Measurements from ENCODE around the gene DNAJC5. TPM values are rescaled to one million over a fixed set of nuclear protein-coding genes. Genes with fewer than 3 reads are reported as not detected.
A peak's percentile ranks its signal among the peaks of the same experiment; 100 is the strongest.

DNAJC5 gene
- total and polyA plus RNA-seq, 4 donors: 25.1 to 64.5 (median 37.3) TPM

DNA sequence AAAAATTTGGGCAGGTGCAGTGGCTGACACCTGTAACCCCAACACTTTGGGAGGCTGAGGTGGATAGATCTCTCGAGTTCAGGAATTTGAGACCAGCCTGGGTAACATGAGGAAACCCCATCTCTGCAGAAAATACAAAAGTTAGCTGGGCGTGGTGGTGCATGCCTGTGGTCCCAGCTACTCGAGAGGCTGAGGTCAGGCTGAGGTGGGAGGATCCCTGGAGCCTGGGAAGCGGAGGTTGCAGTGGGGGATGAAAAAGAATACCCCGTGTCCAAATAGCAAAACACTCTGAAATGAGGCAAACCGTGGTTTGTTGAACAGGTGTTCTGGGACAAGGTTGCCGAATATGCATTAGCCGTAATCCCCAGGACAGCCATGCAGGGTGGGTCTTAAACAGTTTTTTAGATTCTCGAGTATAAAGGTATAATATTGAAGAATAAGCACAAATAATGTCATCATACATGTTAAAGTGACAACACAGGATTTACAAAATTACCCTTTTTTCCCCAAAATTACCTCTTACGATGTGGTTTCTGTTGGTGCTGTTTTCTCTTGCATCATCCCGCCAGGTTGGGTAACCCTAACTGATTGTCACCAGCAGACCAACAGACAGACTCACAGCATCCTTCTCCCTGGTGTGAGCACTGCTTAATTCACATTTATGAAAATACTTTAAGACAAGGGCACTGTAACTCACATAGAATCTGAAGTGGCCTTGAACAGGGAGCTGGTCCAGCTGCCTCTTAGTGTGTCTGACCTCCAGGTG, 9.1 kb downstream of the DNAJC5 start:
- Histone ChIP-seq H3K27ac (ENCODE audit: low read depth in 1 of 2, low read length in 1 of 2) (no peak overlapping the region), H3K4me1 (ENCODE audit: control insufficient read depth in 5 of 5, insufficient read depth in 5 of 5, low read length in 5 of 5) (peaks cover 0 to 7% (median 0%) of the 10 kb centered on the region in 5 donors), H3K4me3 (no peak overlapping the region)

DNA sequence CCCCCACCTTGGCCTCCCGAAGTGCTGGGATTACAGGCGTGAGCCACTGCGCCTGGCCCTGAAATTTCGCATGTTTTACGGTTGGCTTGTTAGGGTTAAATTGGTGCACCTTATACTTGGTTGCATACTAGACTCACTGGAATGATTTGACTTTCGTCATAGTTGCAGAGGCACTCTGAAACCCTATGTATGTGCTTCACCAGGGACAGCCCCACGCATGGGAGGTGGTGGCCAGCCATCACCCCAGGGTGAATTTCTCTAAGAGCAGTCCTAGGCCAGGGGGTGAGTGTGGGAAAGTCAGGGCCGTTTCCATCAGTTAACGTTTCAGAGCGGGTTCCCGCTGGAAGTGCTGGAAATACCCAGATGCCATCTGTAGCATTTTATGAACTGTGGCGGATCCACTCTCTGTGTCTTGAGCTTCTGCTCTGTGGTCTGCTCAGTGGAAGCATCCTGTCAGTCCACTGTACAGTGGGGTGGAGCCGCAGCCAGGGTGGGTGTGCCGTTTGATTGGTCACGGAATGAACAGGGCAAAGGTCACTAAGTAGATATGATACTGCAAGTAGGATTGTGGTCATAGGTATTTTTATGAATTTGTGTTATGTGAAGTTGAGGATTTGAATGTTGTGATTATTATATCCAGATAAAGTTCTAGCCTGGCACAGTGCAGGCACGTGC, 13.2 kb downstream of the DNAJC5 start:
- Histone ChIP-seq H3K36me3 (ENCODE audit: control insufficient read depth in 4 of 4, insufficient read depth in 4 of 4, low read length in 4 of 4) (peaks cover 0 to 2% (median 0%) of the 10 kb centered on the region in 4 donors), H3K27me3 (ENCODE audit: control insufficient read depth in 3 of 3, insufficient read depth in 3 of 3, low read length in 2 of 3) (no peaks in the 10 kb centered on the region), H3K27ac (ENCODE audit: low read depth in 1 of 2, low read length in 1 of 2) (no peak overlapping the region), H3K4me1 (ENCODE audit: control insufficient read depth in 5 of 5, insufficient read depth in 5 of 5, low read length in 5 of 5) (peaks cover 0 to 1% (median 0%) of the 10 kb centered on the region in 5 donors), H3K4me3 (no peak overlapping the region), H3K9ac (ENCODE audit: insufficient read depth in 1 of 2, low read length in 2 of 2) (no peak overlapping the region), H3K9me3 (ENCODE audit: control insufficient read depth in 4 of 4, insufficient read depth in 3 of 4, low read length in 3 of 4) (no peaks in the 10 kb centered on the region)
- TF ChIP-seq, protein P1, sequence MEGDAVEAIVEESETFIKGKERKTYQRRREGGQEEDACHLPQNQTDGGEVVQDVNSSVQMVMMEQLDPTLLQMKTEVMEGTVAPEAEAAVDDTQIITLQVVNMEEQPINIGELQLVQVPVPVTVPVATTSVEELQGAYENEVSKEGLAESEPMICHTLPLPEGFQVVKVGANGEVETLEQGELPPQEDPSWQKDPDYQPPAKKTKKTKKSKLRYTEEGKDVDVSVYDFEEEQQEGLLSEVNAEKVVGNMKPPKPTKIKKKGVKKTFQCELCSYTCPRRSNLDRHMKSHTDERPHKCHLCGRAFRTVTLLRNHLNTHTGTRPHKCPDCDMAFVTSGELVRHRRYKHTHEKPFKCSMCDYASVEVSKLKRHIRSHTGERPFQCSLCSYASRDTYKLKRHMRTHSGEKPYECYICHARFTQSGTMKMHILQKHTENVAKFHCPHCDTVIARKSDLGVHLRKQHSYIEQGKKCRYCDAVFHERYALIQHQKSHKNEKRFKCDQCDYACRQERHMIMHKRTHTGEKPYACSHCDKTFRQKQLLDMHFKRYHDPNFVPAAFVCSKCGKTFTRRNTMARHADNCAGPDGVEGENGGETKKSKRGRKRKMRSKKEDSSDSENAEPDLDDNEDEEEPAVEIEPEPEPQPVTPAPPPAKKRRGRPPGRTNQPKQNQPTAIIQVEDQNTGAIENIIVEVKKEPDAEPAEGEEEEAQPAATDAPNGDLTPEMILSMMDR (IDR thresholded peaks at IDR 0.05; ENCODE audit: control extremely low read depth, extremely low read depth): no peak
- ATAC-seq (ENCODE audit: insufficient read depth, low FRiP score) (no peak), DNase-seq (no peak)
- WGBS, 2 donors: 76 to 81% methylated on average over 16 of the region's 16 CpGs

More for the DNA sequence above, 9.1 kb downstream of the DNAJC5 start:
- TF ChIP-seq, protein P1 (IDR thresholded peaks at IDR 0.05; ENCODE audit: control extremely low read depth, extremely low read depth): no peak
- H3K9ac ChIP-seq (ENCODE audit: insufficient read depth in 1 of 2, low read length in 2 of 2): no peak overlapping the region
- H3K27me3 ChIP-seq (ENCODE audit: control insufficient read depth in 3 of 3, insufficient read depth in 3 of 3, low read length in 2 of 3): no peaks in the 10 kb centered on the region
- H3K9me3 ChIP-seq (ENCODE audit: control insufficient read depth in 4 of 4, insufficient read depth in 3 of 4, low read length in 3 of 4): no peaks in the 10 kb centered on the region
- no peak for DNase-seq
- no peak for ATAC-seq (ENCODE audit: insufficient read depth, low FRiP score)
- H3K36me3 ChIP-seq (ENCODE audit: control insufficient read depth in 4 of 4, insufficient read depth in 4 of 4, low read length in 4 of 4): peaks cover 0 to 7% (median 0%) of the 10 kb centered on the region in 4 donors
- 41 to 76% methylated on average over 11 of the region's 11 CpGs for WGBS, 2 donors

DNA sequence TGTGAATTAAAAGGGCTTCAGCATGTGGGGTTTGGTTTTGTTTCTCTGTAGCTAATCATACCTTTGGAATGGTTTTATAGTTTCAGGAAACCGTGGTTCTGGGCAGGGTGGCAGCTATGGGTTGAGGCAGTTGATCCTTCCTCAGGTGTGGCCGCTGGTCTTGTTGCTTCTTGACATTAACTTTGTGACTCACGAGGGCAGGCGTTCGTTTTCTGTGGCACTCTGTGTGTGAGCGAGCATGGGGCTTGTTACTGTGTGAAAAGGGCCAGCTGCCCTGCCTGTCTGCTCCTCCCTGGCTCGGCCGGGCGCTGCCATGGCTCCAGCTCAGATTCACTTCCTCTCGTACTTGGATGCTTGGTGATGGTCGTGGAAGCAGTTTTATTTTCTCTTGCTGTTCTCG, 16.2 kb downstream of the DNAJC5 start:
- ATAC-seq (ENCODE audit: insufficient read depth, low FRiP score): no peak
- no peak overlapping the region for H3K9ac ChIP-seq (ENCODE audit: insufficient read depth in 1 of 2, low read length in 2 of 2)
- H3K27me3 ChIP-seq (ENCODE audit: control insufficient read depth in 3 of 3, insufficient read depth in 3 of 3, low read length in 2 of 3): no peaks in the 10 kb centered on the region
- DNase-seq: peak in 1 of 3 donors; percentile 7
- H3K27ac ChIP-seq (ENCODE audit: low read depth in 1 of 2, low read length in 1 of 2): peak overlapping the region in 1 of 2 donors; percentile 36
- TF ChIP-seq, protein P1 (IDR thresholded peaks at IDR 0.05; ENCODE audit: control extremely low read depth, extremely low read depth): no peak
- WGBS, 2 donors: 45 to 51% methylated on average over 12 of the region's 12 CpGs
- H3K4me3 ChIP-seq: no peak overlapping the region
- H3K9me3 ChIP-seq (ENCODE audit: control insufficient read depth in 4 of 4, insufficient read depth in 3 of 4, low read length in 3 of 4): no peaks in the 10 kb centered on the region
- peaks cover 0 to 3% (median 0%) of the 10 kb centered on the region in 5 donors for H3K4me1 ChIP-seq (ENCODE audit: control insufficient read depth in 5 of 5, insufficient read depth in 5 of 5, low read length in 5 of 5)
- peaks cover 0 to 3% (median 0%) of the 10 kb centered on the region in 4 donors for H3K36me3 ChIP-seq (ENCODE audit: control insufficient read depth in 4 of 4, insufficient read depth in 4 of 4, low read length in 4 of 4)
